Activated CD8-positive, alpha-beta T cell treated with anti-CD3 and anti-CD28 coated beads for 36 hours (primary cell): ENCODE data around the gene FGF14. TPM values are rescaled to one million over a fixed set of nuclear protein-coding genes. Genes with fewer than 3 reads are reported as not detected.

Source experiments
- ATAC-seq: fragments of 200-7000 bp; cut with Tn5 transposase; one replicate; pipeline ENCODE4 v1.10.0; 2021; ENCODE audit warnings: mild to moderate bottlenecking, moderate library complexity
- CTCF ChIA-PET: fragments of 350-600 bp; sonication (Branson Sonifier 250); formaldehyde crosslinking; loops from one replicate; lab custom pipeline; 2021; ENCODE audit warnings: antibody characterized with exemption; lab: Charles Lee
- POLR2A ChIA-PET: fragments of 350-600 bp; sonication (Branson Sonifier 250); formaldehyde crosslinking; loops from one replicate; lab custom pipeline; 2021; ENCODE audit warnings: antibody characterized with exemption; lab: Charles Lee
- DNase-seq: peaks from one replicate; pipeline ENCODE4 v3.0.0-alpha.2; 2020
- H3K27ac Mint-ChIP-seq: one replicate; pipeline ENCODE4 v1.8.0; 2021; ENCODE audit warnings: mild to moderate bottlenecking, mixed read lengths
- H3K27me3 Mint-ChIP-seq: one replicate; pipeline ENCODE4 v1.8.0; 2021; ENCODE audit warnings: mixed read lengths
- H3K36me3 Mint-ChIP-seq: one replicate; pipeline ENCODE4 v1.8.0; 2021; ENCODE audit warnings: low read depth, mixed read lengths
- H3K4me1 Mint-ChIP-seq: one replicate; pipeline ENCODE4 v1.8.0; 2021; ENCODE audit warnings: low read depth, mixed read lengths
- H3K4me3 Mint-ChIP-seq: one replicate; pipeline ENCODE4 v1.8.0; 2021; ENCODE audit warnings: mild to moderate bottlenecking, moderate library complexity, mixed read lengths
- H3K9me3 Mint-ChIP-seq: one replicate; pipeline ENCODE4 v1.8.0; 2021; ENCODE audit warnings: mixed read lengths
- CTCF ChIP-seq: fragments of 200-600 bp; IDR thresholded peaks from one replicate; pipeline ENCODE4 v1.8.0; 2022; ENCODE audit warnings: antibody characterized with exemption, mild to moderate bottlenecking
- intact Hi-C: fragments of 100-400 bp; cut with micrococcal nuclease; formaldehyde crosslinking; loops from one replicate; pipeline ENCODE4 v1.10.0; 2022
- total RNA-seq, 2 experiments: library from RNA; stranded (reverse); gene quantifications; one replicate each; pipeline ENCODE4 v1.2.3, GENCODE V29; 2021

The FGF14 gene
- total RNA-seq, 2 experiments from 2014 or later, result not detected

DNA sequence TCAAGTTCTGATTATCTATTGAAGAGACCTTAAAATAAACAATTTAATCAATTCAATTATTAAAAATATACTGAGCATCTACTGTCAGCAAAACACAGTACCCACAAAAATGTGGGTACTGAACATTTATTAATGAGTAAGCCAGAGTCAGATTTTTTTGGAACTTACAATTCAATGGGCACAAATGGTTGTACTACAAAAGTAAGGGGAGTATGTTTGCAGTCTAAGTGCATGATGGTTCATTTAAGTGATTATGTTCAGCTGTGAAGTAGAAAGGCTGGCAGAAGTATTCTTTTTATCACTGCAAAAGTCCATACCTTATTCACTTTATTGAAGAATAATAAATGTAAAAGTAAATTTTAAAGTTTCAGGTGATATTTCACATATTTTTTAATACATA is 27.6 kb downstream of the FGF14 start:
- H3K9me3 Mint-ChIP-seq, result no peaks in the 10 kb centered on the region
- TF ChIP-seq CTCF, result no peak
- no peak overlapping the region for H3K27ac Mint-ChIP-seq
- CTCF ChIA-PET, result no interaction called here
- ATAC-seq, result no peak
- intact Hi-C loops, result no loop called here
- no peak overlapping the region for H3K4me3 Mint-ChIP-seq
- H3K27me3 Mint-ChIP-seq, result peaks cover 1% of the 10 kb centered on the region
- DNase-seq, result no peak
- H3K4me1 Mint-ChIP-seq, result no peaks in the 10 kb centered on the region
- POLR2A ChIA-PET, result no interaction called here
- H3K36me3 Mint-ChIP-seq, result no peaks in the 10 kb centered on the region

- CTCF ChIA-PET, result no interaction called here
- no peak for TF ChIP-seq CTCF
- POLR2A ChIA-PET, result no interaction called here
- intact Hi-C loops, result no loop called here
- Mint-ChIP-seq H3K27ac (no peak overlapping the region), H3K4me1 (no peaks in the 10 kb centered on the region), H3K4me3 (no peak overlapping the region), H3K36me3 (no peaks in the 10 kb centered on the region), H3K9me3 (no peaks in the 10 kb centered on the region), H3K27me3 (peaks cover 1% of the 10 kb centered on the region)
- DNase-seq (no peak), ATAC-seq (no peak)
Measured at GRCh38 chr13:102373221-102373620, 28.6 kb downstream of the FGF14 start.

- intact Hi-C loops, result no loop called here
- TF ChIP-seq CTCF, result no peak
- ATAC-seq, result no peak
- Mint-ChIP-seq H3K36me3 (no peaks in the 10 kb centered on the region), H3K27me3 (peaks cover 9% of the 10 kb centered on the region), H3K4me3 (no peak overlapping the region), H3K9me3 (no peaks in the 10 kb centered on the region), H3K27ac (no peak overlapping the region), H3K4me1 (no peaks in the 10 kb centered on the region)
- CTCF ChIA-PET, result interaction anchor here (1.1 kb wide), 1 partner anchor 28 kb away, joined by 3 read pairs; no protein-coding TSS in a partner anchor
- POLR2A ChIA-PET, result no interaction called here
- no peak for DNase-seq
Measured at GRCh38 chr13:102369302-102369701, 32.5 kb downstream of the FGF14 start.

- DNase-seq, result no peak
- ChIA-PET CTCF (no interaction called here), POLR2A (no interaction called here)
- no peak for TF ChIP-seq CTCF
- no peak overlapping the region for H3K27ac Mint-ChIP-seq
- no peaks in the 10 kb centered on the region for H3K4me1 Mint-ChIP-seq
- H3K36me3 Mint-ChIP-seq, result no peaks in the 10 kb centered on the region
- peaks cover 14% of the 10 kb centered on the region for H3K27me3 Mint-ChIP-seq
- no peaks in the 10 kb centered on the region for H3K9me3 Mint-ChIP-seq
- no peak overlapping the region for H3K4me3 Mint-ChIP-seq
- no peak for ATAC-seq
- intact Hi-C loops, result no loop called here
Measured at GRCh38 chr13:102367836-102368235, 34.0 kb downstream of the FGF14 start.

DNA sequence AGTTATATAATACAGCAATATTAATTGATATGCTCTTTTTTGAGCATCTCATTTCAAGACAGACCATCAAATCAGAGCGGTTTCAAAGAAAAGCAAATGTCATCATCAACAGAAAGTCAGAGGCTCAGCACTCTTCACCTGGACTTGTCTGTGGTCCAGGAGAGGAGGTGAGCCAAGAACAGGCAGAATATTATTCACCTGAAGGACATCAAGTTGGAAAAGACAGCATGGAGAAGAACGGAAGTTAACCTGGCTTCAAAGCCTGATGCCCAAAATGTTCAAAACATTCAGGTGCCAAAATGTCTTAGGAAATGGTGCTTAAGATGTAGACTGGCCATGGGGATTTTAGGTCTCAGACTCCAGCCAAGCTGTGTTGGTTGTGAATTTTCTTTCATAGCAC is 40.7 kb downstream of the FGF14 start:
- H3K36me3 Mint-ChIP-seq, result no peaks in the 10 kb centered on the region
- CTCF ChIA-PET, result no interaction called here
- peaks cover 27% of the 10 kb centered on the region for H3K27me3 Mint-ChIP-seq

More for the DNA sequence above, 40.7 kb downstream of the FGF14 start:
- Mint-ChIP-seq H3K4me3 (no peak overlapping the region), H3K4me1 (no peaks in the 10 kb centered on the region), H3K27ac (no peak overlapping the region), H3K9me3 (no peaks in the 10 kb centered on the region)
- POLR2A ChIA-PET, result no interaction called here
- DNase-seq (no peak), ATAC-seq (no peak)
- intact Hi-C loops, result no loop called here
- TF ChIP-seq CTCF, result no peak
